ENCODE results near the gene MALRD1. TPM values are rescaled to one million over a fixed set of nuclear protein-coding genes. Genes with fewer than 3 reads are reported as not detected.

The MALRD1 gene
- total and polyA plus RNA-seq, 2 experiments from 2014 or later: 0.45 TPM; not detected in 1

- Histone ChIP-seq H3K4me2 (ENCODE audit: unreplicated experiment) (no peak overlapping the region), H3K36me3 (ENCODE audit: low read depth) (no peaks in the 10 kb centered on the region), H3K4me1 (ENCODE audit: insufficient read depth) (no peaks in the 10 kb centered on the region), H3F3A (ENCODE audit: insufficient read depth) (no peaks in the 10 kb centered on the region), H3K4me3 (no peak overlapping the region), H3K9ac (no peak overlapping the region), H2AFZ (no peak overlapping the region), H4K20me1 (ENCODE audit: insufficient read depth) (no peaks in the 10 kb centered on the region), H3K27me3 (replicated peaks; ENCODE audit: insufficient read depth) (no peaks in the 10 kb centered on the region), H3K9me2 (ENCODE audit: insufficient read depth) (no peaks in the 10 kb centered on the region), H3K79me2 (ENCODE audit: insufficient read depth) (no peaks in the 10 kb centered on the region), H3K27ac (no peak overlapping the region), H3K9me3 (ENCODE audit: low read depth) (no peaks in the 10 kb centered on the region)
- DNase-seq: no peak
- WGBS, 2 experiments (ENCODE audit: low coverage in 1 of 2, low lambda C conversion rate in 2 of 2, missing lambda C conversion rate in 2 of 2): 67 to 68% methylated on average over 4 of the region's 4 CpGs
- no peak for TF ChIP-seq EZH2phosphoT487 (IDR thresholded peaks at IDR 0.05; ENCODE audit: insufficient read depth, low read depth)
- no peak for TF ChIP-seq EZH2 (IDR thresholded peaks at IDR 0.05; ENCODE audit: insufficient read depth, poor library complexity, severe bottlenecking)
- in situ Hi-C loops (cut with MboI): no loop called here
Observed at GRCh38 chr10:19479854-19480253, 431.3 kb downstream of the MALRD1 start.

GRCh38 chr10:19480353-19480752 is 431.8 kb downstream of the MALRD1 start:
- Histone ChIP-seq H3K79me2 (ENCODE audit: insufficient read depth) (no peaks in the 10 kb centered on the region), H3K4me2 (ENCODE audit: unreplicated experiment) (no peak overlapping the region), H3K9me3 (ENCODE audit: low read depth) (no peaks in the 10 kb centered on the region), H3K9me2 (ENCODE audit: insufficient read depth) (no peaks in the 10 kb centered on the region), H3F3A (ENCODE audit: insufficient read depth) (no peaks in the 10 kb centered on the region), H3K36me3 (ENCODE audit: low read depth) (no peaks in the 10 kb centered on the region), H3K9ac (no peak overlapping the region), H3K4me3 (no peak overlapping the region), H4K20me1 (ENCODE audit: insufficient read depth) (no peaks in the 10 kb centered on the region), H3K27ac (no peak overlapping the region), H3K4me1 (ENCODE audit: insufficient read depth) (no peaks in the 10 kb centered on the region), H3K27me3 (replicated peaks; ENCODE audit: insufficient read depth) (no peaks in the 10 kb centered on the region), H2AFZ (no peak overlapping the region)
- 68 to 76% methylated on average over 3 of the region's 3 CpGs for WGBS, 2 experiments (ENCODE audit: low coverage in 1 of 2, low lambda C conversion rate in 2 of 2, missing lambda C conversion rate in 2 of 2)
- in situ Hi-C loops (cut with MboI): no loop called here
- TF ChIP-seq EZH2phosphoT487 (IDR thresholded peaks at IDR 0.05; ENCODE audit: insufficient read depth, low read depth): no peak
- no peak for TF ChIP-seq EZH2 (IDR thresholded peaks at IDR 0.05; ENCODE audit: insufficient read depth, poor library complexity, severe bottlenecking)
- no peak for DNase-seq

GRCh38 chr10:19483421-19483820 is 434.8 kb downstream of the MALRD1 start:
- Histone ChIP-seq H3K36me3 (ENCODE audit: low read depth) (no peaks in the 10 kb centered on the region), H3K9me2 (ENCODE audit: insufficient read depth) (no peaks in the 10 kb centered on the region), H3K9me3 (ENCODE audit: low read depth) (no peaks in the 10 kb centered on the region), H3K27me3 (replicated peaks; ENCODE audit: insufficient read depth) (no peaks in the 10 kb centered on the region), H3K4me3 (no peak overlapping the region), H3K9ac (no peak overlapping the region), H3F3A (ENCODE audit: insufficient read depth) (no peaks in the 10 kb centered on the region), H3K27ac (no peak overlapping the region), H2AFZ (no peak overlapping the region), H3K79me2 (ENCODE audit: insufficient read depth) (no peaks in the 10 kb centered on the region), H4K20me1 (ENCODE audit: insufficient read depth) (no peaks in the 10 kb centered on the region), H3K4me2 (ENCODE audit: unreplicated experiment) (no peak overlapping the region), H3K4me1 (ENCODE audit: insufficient read depth) (0 out of 2 replicates have a peak, but pooled peaks cover 1% of the 10 kb centered on the region)
- TF ChIP-seq EZH2 (IDR thresholded peaks at IDR 0.05; ENCODE audit: insufficient read depth, poor library complexity, severe bottlenecking) (no peak), EZH2phosphoT487 (IDR thresholded peaks at IDR 0.05; ENCODE audit: insufficient read depth, low read depth) (no peak)
- DNase-seq: no peak
- in situ Hi-C loops (cut with MboI): no loop called here
- WGBS, 2 experiments (ENCODE audit: low coverage in 1 of 2, low lambda C conversion rate in 2 of 2, missing lambda C conversion rate in 2 of 2): 0 to 6% methylated on average over 2 of the region's 2 CpGs

GRCh38 chr10:19488592-19489280 is 440.1 kb downstream of the MALRD1 start:
- H3K36me3 ChIP-seq (ENCODE audit: low read depth): no peaks in the 10 kb centered on the region
- H3K27ac ChIP-seq: no peak overlapping the region
- H3F3A ChIP-seq (ENCODE audit: insufficient read depth): no peaks in the 10 kb centered on the region
- in situ Hi-C loops (cut with MboI): no loop called here
- 8% methylated on average over 23 of the region's 23 CpGs for WGBS, 2 experiments (ENCODE audit: low coverage in 1 of 2, low lambda C conversion rate in 2 of 2, missing lambda C conversion rate in 2 of 2)
- peak; percentile 32 for DNase-seq
- H3K27me3 ChIP-seq (replicated peaks; ENCODE audit: insufficient read depth): no peaks in the 10 kb centered on the region
- H3K4me2 ChIP-seq (ENCODE audit: unreplicated experiment): peak overlapping the region; percentile 97
- H3K9me2 ChIP-seq (ENCODE audit: insufficient read depth): no peaks in the 10 kb centered on the region
- H3K79me2 ChIP-seq (ENCODE audit: insufficient read depth): no peaks in the 10 kb centered on the region
- TF ChIP-seq EZH2 (IDR thresholded peaks at IDR 0.05; ENCODE audit: insufficient read depth, poor library complexity, severe bottlenecking) (no peak), EZH2phosphoT487 (IDR thresholded peaks at IDR 0.05; ENCODE audit: insufficient read depth, low read depth) (no peak)
- H3K4me1 ChIP-seq (ENCODE audit: insufficient read depth): 0 out of 2 replicates have a peak, but pooled peaks cover 4% of the 10 kb centered on the region
- H4K20me1 ChIP-seq (ENCODE audit: insufficient read depth): no peaks in the 10 kb centered on the region
- H3K9ac ChIP-seq: peak overlapping the region; percentile 62
- H3K9me3 ChIP-seq (ENCODE audit: low read depth): no peaks in the 10 kb centered on the region
- H3K4me3 ChIP-seq: peak overlapping the region; percentile 69
- H2AFZ ChIP-seq: peak overlapping the region; percentile 95

Measured in GM23248 (cell line).